Measurements from ENCODE around the gene SEMA4C.

Gene SEMA4C

DNA sequence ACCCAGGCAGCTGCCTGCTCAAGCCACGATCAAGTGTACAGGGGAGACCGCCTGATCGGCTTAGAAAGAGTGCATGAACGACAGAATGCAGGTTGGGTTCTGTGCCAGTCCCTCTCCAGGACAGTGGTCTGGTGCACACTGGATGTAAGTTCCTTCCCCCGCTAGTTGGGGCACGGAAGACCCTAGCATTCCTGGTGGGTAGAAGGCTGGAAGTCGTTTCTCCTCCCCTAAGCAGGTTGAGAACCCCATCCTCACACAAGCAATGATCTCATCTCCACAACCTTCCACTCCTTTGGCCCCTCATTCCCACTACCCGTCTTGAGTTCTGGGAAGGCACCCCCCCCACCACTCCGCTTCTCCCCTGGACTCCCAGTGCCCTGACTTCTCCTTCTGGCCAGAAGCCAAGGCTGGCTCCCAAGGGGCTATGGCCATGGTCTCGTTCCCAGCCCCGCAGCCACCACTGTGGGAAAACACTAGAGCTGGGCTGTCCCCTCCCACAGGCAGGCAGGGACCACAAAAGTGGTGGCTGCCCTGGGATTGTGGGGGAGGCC lies 10.7 kb downstream of the SEMA4C start:
- Mint-ChIP-seq H3K4me3 (peak overlapping the region; percentile 82), H3K27ac (peak overlapping the region; percentile 45), H3K27me3 (ENCODE audit: low read depth) (no peaks in the 10 kb centered on the region), H3K4me1 (ENCODE audit: low read depth) (peaks cover 29% of the 10 kb centered on the region), H3K36me3 (ENCODE audit: low read depth) (peaks cover 23% of the 10 kb centered on the region), H3K9me3 (no peaks in the 10 kb centered on the region)
- no peak for DNase-seq (ENCODE audit: low spot score)

DNA sequence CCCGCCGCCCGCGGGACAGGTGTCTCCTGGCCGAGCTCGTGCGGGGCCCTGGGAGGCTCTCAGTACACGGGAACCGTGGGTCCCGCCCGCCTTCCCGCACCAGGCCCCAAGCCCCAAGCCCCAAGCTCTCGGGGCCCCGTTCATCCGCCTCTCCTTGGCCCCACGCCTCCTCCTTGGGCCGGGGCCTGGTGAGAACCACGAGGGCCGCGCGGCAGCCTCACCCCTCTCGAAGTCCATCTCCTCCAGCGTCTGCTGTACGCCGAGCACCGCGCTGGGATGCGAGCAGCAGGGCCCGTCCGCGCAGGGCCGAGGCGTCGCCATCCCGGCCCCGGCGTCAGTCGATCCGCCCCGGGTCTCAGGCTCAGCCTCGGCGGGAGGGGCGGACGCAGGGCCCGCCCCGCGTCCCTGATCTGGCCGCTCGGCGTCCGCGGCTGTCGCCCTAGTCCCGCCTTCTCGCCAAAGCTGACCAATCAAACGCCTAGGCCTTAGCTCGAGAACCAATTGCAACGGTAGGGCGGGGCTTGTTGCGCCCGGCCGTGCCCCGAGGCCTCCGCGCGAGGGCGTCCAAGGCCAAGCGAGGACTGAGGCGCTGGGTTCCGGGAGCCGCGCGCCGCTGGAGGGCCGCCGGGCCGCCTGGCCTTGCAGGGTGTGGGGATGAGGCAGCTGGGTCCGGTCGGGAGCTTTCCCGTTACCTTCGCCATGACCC lies 12.1 kb downstream of the SEMA4C start, which contains the start of gene ANKRD39:
ANKRD39 (minus strand) TSS at position 350 of the 706 bp plus-strand sequence; CDS start at position 321, 29 bp downstream.
- peaks cover 28% of the 10 kb centered on the region for H3K4me1 Mint-ChIP-seq (ENCODE audit: low read depth)

DNA sequence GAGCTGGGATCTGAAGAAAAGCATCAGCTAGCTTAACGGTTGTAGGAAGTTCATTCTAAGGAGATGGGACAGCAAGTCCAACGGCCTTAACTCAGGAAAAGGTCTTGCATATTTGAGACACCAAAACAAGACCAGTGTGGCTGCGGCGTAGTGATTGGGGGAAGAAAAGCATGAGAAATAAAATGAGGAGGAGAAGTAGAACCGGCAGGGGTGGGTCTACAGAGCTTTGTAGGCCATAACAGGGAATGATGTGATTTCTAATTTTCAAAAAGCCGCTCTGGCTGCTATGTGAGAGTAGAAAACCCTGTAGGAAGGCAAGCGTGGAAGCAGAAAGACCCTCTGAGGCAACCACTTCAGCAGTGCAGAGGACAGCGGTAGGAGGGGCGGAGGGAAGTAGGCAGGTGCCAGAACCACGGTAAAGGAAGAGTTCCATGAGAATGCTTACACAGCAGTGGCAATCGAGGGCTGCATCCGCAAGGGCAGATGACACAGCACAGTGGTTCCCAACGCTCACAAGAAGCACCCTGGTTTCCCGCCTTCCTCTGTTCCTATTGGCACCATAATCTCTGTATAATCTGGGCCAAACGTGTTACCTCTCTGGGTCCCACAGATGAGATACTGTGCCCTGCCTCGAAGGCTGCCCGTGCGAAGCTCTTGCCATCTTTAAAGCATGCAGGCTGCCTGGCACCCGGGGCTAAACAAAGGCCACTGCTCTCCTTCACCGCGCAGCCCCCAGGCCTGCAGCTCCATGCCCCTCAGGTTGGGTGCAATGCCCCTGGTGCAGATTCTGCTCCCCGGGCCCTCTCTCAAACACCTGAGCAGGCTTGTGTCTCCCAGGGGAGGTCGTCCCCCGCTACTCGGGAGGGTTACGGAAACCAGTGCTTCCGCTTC lies 12.9 kb downstream of the SEMA4C start:
- H3K27me3 Mint-ChIP-seq (ENCODE audit: low read depth), result no peaks in the 10 kb centered on the region
- H3K36me3 Mint-ChIP-seq (ENCODE audit: low read depth), result peaks cover 33% of the 10 kb centered on the region
- no peaks in the 10 kb centered on the region for H3K9me3 Mint-ChIP-seq
- H3K4me3 Mint-ChIP-seq, result peak overlapping the region; percentile 82
- peak overlapping the region; percentile 83 for H3K27ac Mint-ChIP-seq
- DNase-seq (ENCODE audit: low spot score), result peak; percentile 29
- H3K4me1 Mint-ChIP-seq (ENCODE audit: low read depth), result peaks cover 28% of the 10 kb centered on the region

More for the DNA sequence above, 12.1 kb downstream of the SEMA4C start, which contains the start of gene ANKRD39:
- Mint-ChIP-seq H3K36me3 (ENCODE audit: low read depth) (peaks cover 29% of the 10 kb centered on the region), H3K9me3 (no peaks in the 10 kb centered on the region), H3K27me3 (ENCODE audit: low read depth) (no peaks in the 10 kb centered on the region), H3K27ac (peak within 1 kb of the TSS; percentile 83), H3K4me3 (peak within 1 kb of the TSS; percentile 82)
- peak; percentile 98 for DNase-seq (ENCODE audit: low spot score)

DNA sequence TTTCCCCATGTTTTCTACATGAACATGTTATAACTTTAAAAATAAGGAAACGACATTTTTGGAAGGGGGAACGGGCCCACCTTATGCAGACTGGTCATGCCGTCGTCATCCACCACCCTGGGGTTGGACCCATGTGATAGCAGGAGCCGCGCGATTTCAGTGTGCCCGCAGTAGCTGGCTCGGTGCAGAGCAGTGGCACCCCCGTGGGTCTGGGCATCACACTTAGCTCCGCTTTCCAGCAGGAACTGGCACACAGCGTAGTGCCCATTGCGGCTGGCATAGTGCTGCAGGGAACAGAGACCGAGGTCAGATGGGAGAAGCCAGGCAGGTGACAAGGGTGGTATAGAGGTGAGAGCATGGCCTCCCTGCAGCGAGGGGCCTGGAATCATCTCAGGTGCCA lies 16.6 kb downstream of the SEMA4C start:
- no peak for DNase-seq (ENCODE audit: low spot score)
- no peaks in the 10 kb centered on the region for H3K27me3 Mint-ChIP-seq (ENCODE audit: low read depth)
- H3K9me3 Mint-ChIP-seq, result no peaks in the 10 kb centered on the region
- H3K4me1 Mint-ChIP-seq (ENCODE audit: low read depth), result peaks cover 17% of the 10 kb centered on the region
- H3K4me3 Mint-ChIP-seq, result no peak overlapping the region
- H3K27ac Mint-ChIP-seq, result no peak overlapping the region
- peaks cover 36% of the 10 kb centered on the region for H3K36me3 Mint-ChIP-seq (ENCODE audit: low read depth)

DNA sequence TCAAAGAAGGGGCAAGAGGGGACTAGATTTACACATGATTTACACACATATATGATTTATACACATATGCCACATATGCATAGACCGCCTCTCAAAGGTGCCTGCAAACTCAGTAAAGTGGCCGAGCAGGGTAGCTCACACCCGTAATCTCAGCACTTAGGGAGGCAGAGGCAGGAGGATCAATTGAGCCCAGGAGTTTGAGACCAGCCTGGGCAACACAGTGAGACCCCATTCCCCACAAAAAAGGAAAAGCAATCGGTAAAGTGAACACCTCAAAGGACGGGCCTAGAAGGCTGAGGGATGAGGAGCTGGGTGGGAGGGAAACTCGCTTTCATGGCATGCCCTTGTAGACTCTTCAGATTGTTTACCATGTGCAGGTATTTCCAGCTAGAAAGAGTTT lies 17.2 kb downstream of the SEMA4C start:
- no peak overlapping the region for H3K27ac Mint-ChIP-seq
- peaks cover 41% of the 10 kb centered on the region for H3K36me3 Mint-ChIP-seq (ENCODE audit: low read depth)
- no peaks in the 10 kb centered on the region for H3K27me3 Mint-ChIP-seq (ENCODE audit: low read depth)
- no peaks in the 10 kb centered on the region for H3K9me3 Mint-ChIP-seq
- peaks cover 17% of the 10 kb centered on the region for H3K4me1 Mint-ChIP-seq (ENCODE audit: low read depth)
- no peak for DNase-seq (ENCODE audit: low spot score)
- H3K4me3 Mint-ChIP-seq, result no peak overlapping the region

DNA sequence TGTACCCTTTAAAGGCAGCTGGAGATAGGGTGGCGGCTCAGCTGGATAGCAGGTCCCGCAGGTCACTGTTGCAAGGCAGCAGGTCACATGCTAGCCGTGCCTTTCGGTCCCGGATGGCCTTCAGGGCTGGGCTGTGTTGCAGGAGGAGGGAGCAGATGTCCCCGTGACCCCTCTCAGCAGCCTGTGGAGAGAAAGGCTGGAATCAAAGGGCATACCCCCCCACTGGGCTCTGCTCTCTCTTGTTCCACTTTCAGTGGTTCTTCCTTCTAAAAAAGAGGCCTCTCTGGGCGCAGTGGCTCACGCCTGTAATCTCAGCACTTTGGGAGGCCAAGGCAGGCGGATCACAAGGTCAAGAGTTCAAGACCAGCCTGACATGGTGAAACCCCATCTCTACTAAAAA lies 21.6 kb downstream of the SEMA4C start:
- Mint-ChIP-seq H3K27me3 (ENCODE audit: low read depth) (no peaks in the 10 kb centered on the region), H3K4me3 (no peak overlapping the region), H3K9me3 (no peaks in the 10 kb centered on the region), H3K27ac (no peak overlapping the region), H3K4me1 (ENCODE audit: low read depth) (peaks cover 3% of the 10 kb centered on the region), H3K36me3 (ENCODE audit: low read depth) (peaks cover 45% of the 10 kb centered on the region)
- no peak for DNase-seq (ENCODE audit: low spot score)

DNA sequence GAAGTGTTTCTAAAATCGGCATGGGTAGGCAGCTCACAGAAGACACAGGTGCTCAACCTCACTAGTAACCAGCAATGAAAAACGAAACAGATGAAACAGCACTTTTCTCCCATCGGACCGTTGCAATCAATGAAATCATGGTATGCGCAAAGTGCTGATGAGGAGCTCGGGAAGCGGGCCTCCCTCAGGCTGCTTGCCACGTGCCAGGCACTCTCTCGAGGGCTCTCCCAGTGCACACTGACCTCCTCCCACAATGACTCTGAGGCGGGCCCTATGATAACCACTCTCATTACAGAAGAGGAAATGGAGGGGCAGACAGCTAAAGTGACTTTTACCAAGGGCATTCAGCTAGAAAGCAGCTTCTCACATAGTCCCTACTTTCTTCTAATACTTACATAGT lies 22.3 kb downstream of the SEMA4C start:
- peaks cover 41% of the 10 kb centered on the region for H3K36me3 Mint-ChIP-seq (ENCODE audit: low read depth)
- H3K27ac Mint-ChIP-seq, result no peak overlapping the region

DNA sequence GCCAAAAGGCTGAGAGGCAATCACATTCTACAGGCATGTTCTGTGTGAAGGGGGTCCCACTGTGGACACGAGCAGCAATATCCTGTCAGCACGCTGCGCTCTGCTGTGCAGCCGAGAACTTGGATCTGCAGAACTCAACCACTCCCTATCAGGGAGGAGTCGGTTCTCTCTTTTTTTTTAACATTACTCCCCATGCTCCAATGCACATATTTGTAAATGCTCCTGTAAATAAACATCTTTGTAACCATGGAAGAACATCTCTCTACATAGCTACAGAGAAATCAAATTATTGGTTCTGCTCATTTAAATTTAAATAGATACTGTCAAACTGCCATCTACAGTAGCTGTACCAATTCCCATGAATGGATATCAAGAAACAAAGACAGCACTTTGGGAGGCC lies 23.1 kb downstream of the SEMA4C start:
- Mint-ChIP-seq H3K9me3 (no peaks in the 10 kb centered on the region), H3K4me1 (ENCODE audit: low read depth) (peaks cover 5% of the 10 kb centered on the region), H3K4me3 (no peak overlapping the region), H3K27me3 (ENCODE audit: low read depth) (no peaks in the 10 kb centered on the region), H3K27ac (no peak overlapping the region), H3K36me3 (ENCODE audit: low read depth) (peaks cover 37% of the 10 kb centered on the region)
- no peak for DNase-seq (ENCODE audit: low spot score)

More for the DNA sequence above, 22.3 kb downstream of the SEMA4C start:
- H3K9me3 Mint-ChIP-seq, result no peaks in the 10 kb centered on the region
- no peak for DNase-seq (ENCODE audit: low spot score)
- no peaks in the 10 kb centered on the region for H3K27me3 Mint-ChIP-seq (ENCODE audit: low read depth)
- no peak overlapping the region for H3K4me3 Mint-ChIP-seq
- peaks cover 5% of the 10 kb centered on the region for H3K4me1 Mint-ChIP-seq (ENCODE audit: low read depth)

DNA sequence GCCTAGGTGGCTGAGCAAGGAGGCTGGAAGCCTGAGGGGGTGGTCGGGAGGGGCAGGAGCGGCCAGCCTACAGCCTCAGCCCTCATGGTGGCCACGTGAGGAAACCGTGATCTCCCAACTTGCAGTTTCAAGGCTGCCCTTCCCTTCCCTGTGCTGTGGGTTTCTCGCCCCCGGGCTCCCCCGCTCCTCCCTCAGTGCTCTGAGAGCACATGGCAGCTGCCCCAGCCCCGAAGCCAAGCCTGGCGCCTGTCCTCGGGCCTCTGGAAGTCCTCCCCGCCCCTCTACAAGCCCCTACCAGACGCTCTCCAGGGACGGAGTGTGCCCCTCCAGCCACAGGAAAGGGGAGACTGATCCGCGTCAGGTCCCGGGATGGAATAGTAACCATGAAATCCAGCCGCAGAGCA lies 25.5 kb downstream of the SEMA4C start:
- Mint-ChIP-seq H3K36me3 (ENCODE audit: low read depth) (peaks cover 30% of the 10 kb centered on the region), H3K4me1 (ENCODE audit: low read depth) (peaks cover 10% of the 10 kb centered on the region), H3K9me3 (no peaks in the 10 kb centered on the region), H3K4me3 (no peak overlapping the region), H3K27ac (no peak overlapping the region), H3K27me3 (ENCODE audit: low read depth) (no peaks in the 10 kb centered on the region)
- no peak for DNase-seq (ENCODE audit: low spot score)

DNA sequence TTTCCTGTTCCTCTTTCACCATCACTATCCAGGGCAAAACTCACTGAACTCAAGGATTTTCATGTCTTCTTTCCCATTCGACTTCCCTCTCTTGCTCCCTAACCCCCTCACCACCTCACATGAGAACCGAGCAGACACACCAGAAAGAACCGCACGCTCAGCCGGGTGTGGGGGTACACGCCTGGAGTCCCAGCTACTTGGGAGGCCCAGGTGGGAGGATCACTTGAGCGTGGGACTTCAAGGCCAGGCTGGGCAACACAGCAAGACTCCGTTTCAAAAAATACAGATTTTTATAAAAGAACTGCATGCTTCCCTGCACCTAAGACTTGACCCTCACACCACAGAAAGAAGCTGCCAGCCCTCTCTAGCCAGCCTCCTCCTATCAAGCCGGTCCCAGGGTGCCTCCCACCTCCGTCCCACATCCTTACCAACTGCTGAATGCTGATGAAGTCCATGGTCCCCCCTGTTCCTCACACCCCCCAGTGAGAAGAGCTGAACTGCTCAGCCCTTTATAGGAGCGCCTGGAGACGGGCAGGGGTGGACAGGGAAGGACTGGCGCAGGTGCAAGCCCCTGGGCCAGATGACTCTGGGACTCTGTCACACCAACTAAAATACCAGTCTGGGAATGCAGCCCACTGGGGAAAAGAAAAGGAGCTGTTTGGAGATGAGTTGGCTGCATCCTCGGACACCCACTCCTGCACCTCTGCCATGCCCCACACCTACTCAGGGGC lies 26.2 kb downstream of the SEMA4C start, which contains the start of gene ANKRD23:
ANKRD23 (minus strand) TSS at position 484 of the 731 bp plus-strand sequence; CDS start at position 455, 29 bp downstream.
- DNase-seq (ENCODE audit: low spot score), result no peak
- H3K4me3 Mint-ChIP-seq, result no peak within 1 kb of the TSS
- H3K4me1 Mint-ChIP-seq (ENCODE audit: low read depth), result peaks cover 12% of the 10 kb centered on the region
- H3K27ac Mint-ChIP-seq, result peak within 1 kb of the TSS; percentile 62
- H3K9me3 Mint-ChIP-seq, result no peaks in the 10 kb centered on the region
- H3K36me3 Mint-ChIP-seq (ENCODE audit: low read depth), result peaks cover 32% of the 10 kb centered on the region
- no peaks in the 10 kb centered on the region for H3K27me3 Mint-ChIP-seq (ENCODE audit: low read depth)

DNA sequence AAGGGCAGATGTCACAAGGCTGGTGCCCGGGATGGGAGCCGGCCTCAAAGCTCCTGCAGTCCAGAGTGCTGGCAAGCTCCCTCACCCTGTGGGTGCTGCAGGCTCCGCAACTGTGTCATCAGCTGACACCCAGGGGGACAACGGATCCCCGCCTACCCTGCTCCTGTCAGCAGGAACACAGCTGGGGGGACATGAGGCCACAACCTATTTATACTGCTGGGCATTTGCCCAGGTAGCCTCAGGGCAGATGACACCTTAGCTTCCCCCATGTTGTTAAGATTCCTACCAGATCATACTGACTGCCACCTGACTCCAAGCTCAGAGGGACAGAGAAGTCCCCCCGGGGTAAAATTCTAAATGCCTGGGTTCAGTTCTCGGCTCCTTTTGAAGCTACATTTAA lies 27.3 kb downstream of the SEMA4C start:
- DNase-seq (ENCODE audit: low spot score), result no peak
- H3K27me3 Mint-ChIP-seq (ENCODE audit: low read depth), result no peaks in the 10 kb centered on the region
- peaks cover 26% of the 10 kb centered on the region for H3K36me3 Mint-ChIP-seq (ENCODE audit: low read depth)
- H3K27ac Mint-ChIP-seq, result no peak overlapping the region
- H3K9me3 Mint-ChIP-seq, result no peaks in the 10 kb centered on the region
- peaks cover 12% of the 10 kb centered on the region for H3K4me1 Mint-ChIP-seq (ENCODE audit: low read depth)
- no peak overlapping the region for H3K4me3 Mint-ChIP-seq

DNA sequence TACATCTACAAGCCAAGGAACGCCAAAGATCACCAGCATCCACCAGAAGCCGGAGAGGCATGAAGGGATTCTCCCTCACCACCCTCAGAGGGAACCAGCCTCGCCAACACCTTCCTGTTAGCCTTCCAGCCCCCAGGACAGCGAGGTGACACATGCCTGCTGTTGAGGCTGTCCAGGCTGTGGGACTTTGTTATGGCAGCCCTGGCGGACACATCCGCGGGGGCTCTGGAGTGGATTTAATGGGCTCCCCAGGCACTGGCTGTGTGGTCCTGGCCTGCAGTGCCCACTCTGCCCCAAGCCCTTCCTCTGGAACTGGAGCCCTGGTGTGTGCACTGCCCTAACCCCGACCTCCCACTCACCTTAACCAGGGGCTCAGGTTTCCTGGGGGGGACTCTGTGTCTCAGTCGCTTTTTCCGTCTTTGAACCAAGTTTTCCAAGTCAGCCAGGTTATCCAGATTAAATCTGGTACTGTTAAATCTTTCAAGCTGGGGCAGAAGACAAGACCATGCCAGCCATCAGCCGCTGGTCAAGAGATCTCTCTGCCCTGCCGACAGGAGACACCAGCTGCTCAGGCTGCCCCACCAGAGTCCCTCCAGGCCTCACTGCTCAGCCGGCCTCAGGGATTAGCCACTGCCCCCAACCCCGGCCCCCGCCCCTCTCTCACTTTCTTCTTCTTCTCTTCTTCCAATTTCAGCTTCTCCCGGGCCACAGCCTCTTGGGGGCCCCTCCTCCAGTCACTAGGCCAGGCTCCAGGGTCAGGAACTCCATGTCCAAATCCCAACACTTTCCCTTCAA lies 28.0 kb downstream of the SEMA4C start:
- no peak for DNase-seq (ENCODE audit: low spot score)
- Mint-ChIP-seq H3K9me3 (no peaks in the 10 kb centered on the region), H3K36me3 (ENCODE audit: low read depth) (peaks cover 25% of the 10 kb centered on the region), H3K27me3 (ENCODE audit: low read depth) (no peaks in the 10 kb centered on the region), H3K4me1 (ENCODE audit: low read depth) (peaks cover 12% of the 10 kb centered on the region), H3K27ac (no peak overlapping the region), H3K4me3 (no peak overlapping the region)
